Small intestine (tissue), 16 donors: ENCODE data around the gene OR10V1. TPM values are rescaled to one million over a fixed set of nuclear protein-coding genes. Genes with fewer than 3 reads are reported as not detected.
A peak's percentile ranks its signal among the peaks of the same experiment; 100 is the strongest.

ENCODE experiments used
- DNase-seq, 2 donors: peaks; one replicate each; pipeline versions ENCODE4 v3.0.0 to v3.0.0-alpha.2; 2013
- FAIRE-seq: peaks from 2 replicates; lab custom pipeline; 2012; peaks lifted over from hg19 to GRCh38; lab: Jason Lieb, UNC
- H3K27ac ChIP-seq, 3 donors: one replicate each; pipeline ENCODE4 v1.5.1; 2013; ENCODE audit warnings: low read length in 2 of 3, mild to moderate bottlenecking in 2 of 3, control low read depth in 1 of 3, inconsistent platforms in 1 of 3, low read depth in 1 of 3, moderate library complexity in 1 of 3
- H3K27me3 ChIP-seq, 3 donors: one replicate each; pipeline ENCODE4 v1.6.1; 2013; ENCODE audit warnings: low read length in 3 of 3, inconsistent platforms in 1 of 3; ENCODE audit not compliant: control insufficient read depth in 3 of 3, insufficient read depth in 3 of 3
- H3K36me3 ChIP-seq, 3 donors: one replicate each; pipeline ENCODE4 v1.6.1; 2013; ENCODE audit warnings: low read length in 3 of 3, inconsistent platforms in 1 of 3, low read depth in 1 of 3, mild to moderate bottlenecking in 1 of 3, moderate library complexity in 1 of 3; ENCODE audit not compliant: control insufficient read depth in 3 of 3, insufficient read depth in 2 of 3
- H3K4me1 ChIP-seq, 3 donors: one replicate each; pipeline ENCODE4 v1.6.1; 2013; ENCODE audit warnings: low read length in 2 of 3, inconsistent platforms in 1 of 3, low read depth in 1 of 3, mild to moderate bottlenecking in 1 of 3, moderate library complexity in 1 of 3; ENCODE audit not compliant: control insufficient read depth in 3 of 3, insufficient read depth in 2 of 3
- H3K4me3 ChIP-seq, 3 donors: one replicate each; pipeline ENCODE4 v1.5.1; 2013; ENCODE audit warnings: low read length in 3 of 3, control low read depth in 1 of 3, inconsistent platforms in 1 of 3, low read depth in 1 of 3, mild to moderate bottlenecking in 1 of 3, moderate library complexity in 1 of 3
- H3K9me3 ChIP-seq, 2 donors: one replicate each; pipeline ENCODE4 v1.6.1; 2013; ENCODE audit warnings: low read depth in 1 of 2, low read length in 1 of 2; ENCODE audit not compliant: control insufficient read depth in 2 of 2, insufficient read depth in 1 of 2
- WGBS, 3 donors: extraction: QIAGEN DNeasy Blood & Tissue Kit; methylation state at CpG; one replicate each; pipeline ENCODE4 v1.1.7; 2013; 5-methylcytosine and 5-hydroxymethylcytosine counted together
- long read RNA-seq, 10 donors: transcript quantifications; one replicate each; lab custom pipeline, GENCODE V29; 2026
- polyA plus RNA-seq, 4 donors: library from polyadenylated mRNA; stranded (reverse) in 3 of 4; unstranded in 1 of 4; fragments of 200-250 nt in 3 of 4; fragments of 120-200 nt in 1 of 4; gene quantifications; one replicate each; pipeline versions ENCODE4 v1.2.1 to v1.2.3, GENCODE V29; 2013
- donor health status: healthy with polysubstance abuse.
- donor health status: control.
- donor health status: control.
- donor health status: Bipolar disorder and iron deficiency.
- donor health status: healthy.

Gene OR10V1
- not detected for polyA plus RNA-seq
- long read RNA-seq, donor 1 = 0 reads
- long read RNA-seq, donor 2 = 0 reads
- long read RNA-seq, donor 3 = 0 reads
- long read RNA-seq, donor 4 = 0 reads
- long read RNA-seq, donor 5 = 0 reads
- long read RNA-seq, donor 6 = 0 reads
- long read RNA-seq, donor 7 = 0 reads
- long read RNA-seq, donor 8 = 0 reads
- long read RNA-seq, donor 9 = 0 reads
- long read RNA-seq, donor 10 = 0 reads

- no peaks in the 10 kb centered on the region for H3K9me3 ChIP-seq
- no peaks in the 10 kb centered on the region for H3K36me3 ChIP-seq
- H3K4me3 ChIP-seq = no peak within 1 kb of the TSS
- DNase-seq (no peak), FAIRE-seq (no peak)
- no peak within 1 kb of the TSS for H3K27ac ChIP-seq
- no peaks in the 10 kb centered on the region for H3K27me3 ChIP-seq
- WGBS, 3 donors = 82 to 98% (median 88%) methylated on average over 2 of the region's 2 CpGs
- no peaks in the 10 kb centered on the region for H3K4me1 ChIP-seq
Observed at GRCh38 chr11:59713745-59714144, at the start of gene OR10V1. TSS of gene OR10V1 (minus strand) at chr11:59713845. CDS start at chr11:59713845, 0 bp downstream.

- Histone ChIP-seq H3K27ac (no peak overlapping the region), H3K4me1 (peaks cover 10 to 66% (median 15%) of the 10 kb centered on the region in 3 donors), H3K27me3 (no peaks in the 10 kb centered on the region), H3K36me3 (peaks cover 0 to 38% (median 3%) of the 10 kb centered on the region in 3 donors), H3K4me3 (no peak overlapping the region), H3K9me3 (no peaks in the 10 kb centered on the region)
- FAIRE-seq (no peak), DNase-seq (peak; percentile 39 to 41)
- 28 to 59% (median 34%) methylated on average over 6 of the region's 6 CpGs for WGBS, 3 donors
Observed at GRCh38 chr11:59761993-59762392, 48.3 kb upstream of the OR10V1 start.

- peaks cover 6 to 54% (median 7%) of the 10 kb centered on the region in 3 donors for H3K4me1 ChIP-seq
- 84 to 92% (median 86%) methylated on average over 4 of the region's 4 CpGs for WGBS, 3 donors
- no peaks in the 10 kb centered on the region for H3K27me3 ChIP-seq
- H3K9me3 ChIP-seq = no peaks in the 10 kb centered on the region
- DNase-seq (no peak), FAIRE-seq (no peak)
- peaks cover 0 to 39% (median 3%) of the 10 kb centered on the region in 3 donors for H3K36me3 ChIP-seq
- no peak overlapping the region for H3K27ac ChIP-seq
- H3K4me3 ChIP-seq = no peak overlapping the region
Observed at GRCh38 chr11:59760771-59761170, 47.1 kb upstream of the OR10V1 start.

- no peak for FAIRE-seq
- Histone ChIP-seq H3K9me3 (no peaks in the 10 kb centered on the region), H3K4me1 (peaks cover 4 to 45% (median 7%) of the 10 kb centered on the region in 3 donors), H3K4me3 (no peak overlapping the region), H3K27me3 (no peaks in the 10 kb centered on the region), H3K36me3 (peaks cover 0 to 39% (median 3%) of the 10 kb centered on the region in 3 donors), H3K27ac (no peak overlapping the region)
- WGBS, 3 donors = 64 to 68% (median 67%) methylated on average over 4 of the region's 4 CpGs
- DNase-seq = no peak
Observed at GRCh38 chr11:59759900-59760299, 46.3 kb upstream of the OR10V1 start.

GRCh38 chr11:59758401-59759037 is 44.9 kb upstream of the OR10V1 start:
- WGBS, 3 donors = 75 to 93% (median 83%) methylated on average over 4 of the region's 4 CpGs
- Histone ChIP-seq H3K4me1 (peaks cover 4 to 43% (median 7%) of the 10 kb centered on the region in 3 donors), H3K4me3 (no peak overlapping the region), H3K9me3 (no peaks in the 10 kb centered on the region), H3K36me3 (peaks cover 0 to 35% (median 3%) of the 10 kb centered on the region in 3 donors), H3K27ac (no peak overlapping the region), H3K27me3 (no peaks in the 10 kb centered on the region)
- FAIRE-seq (no peak), DNase-seq (no peak)

GRCh38 chr11:59756845-59757244 is 43.2 kb upstream of the OR10V1 start:
- no peaks in the 10 kb centered on the region for H3K9me3 ChIP-seq
- DNase-seq = peak; percentile 87 to 89
- H3K4me3 ChIP-seq = peak overlapping the region in 2 of 3 donors; percentile 86
- H3K4me1 ChIP-seq = peaks cover 4 to 37% (median 4%) of the 10 kb centered on the region in 3 donors
- peaks cover 0 to 27% (median 3%) of the 10 kb centered on the region in 3 donors for H3K36me3 ChIP-seq
- 9 to 38% (median 22%) methylated on average over 4 of the region's 4 CpGs for WGBS, 3 donors
- no peak for FAIRE-seq
- no peaks in the 10 kb centered on the region for H3K27me3 ChIP-seq
- peak overlapping the region; percentile 9 to 98 (median 38) for H3K27ac ChIP-seq

- peaks cover 4 to 35% (median 4%) of the 10 kb centered on the region in 3 donors for H3K4me1 ChIP-seq
- H3K27me3 ChIP-seq = no peaks in the 10 kb centered on the region
- FAIRE-seq (no peak), DNase-seq (no peak)
- peaks cover 0 to 26% (median 3%) of the 10 kb centered on the region in 3 donors for H3K36me3 ChIP-seq
- H3K9me3 ChIP-seq = no peaks in the 10 kb centered on the region
- H3K4me3 ChIP-seq = peak overlapping the region in 2 of 3 donors; percentile 86
- H3K27ac ChIP-seq = peak overlapping the region; percentile 38 to 98 (median 96)
- WGBS, 3 donors = 9 to 42% (median 29%) methylated on average over 3 of the region's 3 CpGs
Observed at GRCh38 chr11:59756558-59756840, 42.9 kb upstream of the OR10V1 start.

GRCh38 chr11:59755701-59756557 is 42.3 kb upstream of the OR10V1 start:
- FAIRE-seq (no peak), DNase-seq (peak; percentile 85 to 94)
- WGBS, 3 donors = 2 to 6% (median 6%) methylated on average over 17 to 23 of the region's 23 CpGs
- Histone ChIP-seq H3K4me1 (peaks cover 0 to 31% (median 4%) of the 10 kb centered on the region in 3 donors), H3K36me3 (peaks cover 0 to 20% (median under 1%) of the 10 kb centered on the region in 3 donors), H3K9me3 (no peaks in the 10 kb centered on the region), H3K27me3 (no peaks in the 10 kb centered on the region), H3K27ac (peak overlapping the region; percentile 81 to 98 (median 96)), H3K4me3 (peak overlapping the region; percentile 84 to 86 (median 86))
